ENCODE results near the gene RAPGEF6.

RAPGEF6 gene

GRCh38 chr5:131570757-131571156 lies 64.3 kb downstream of the RAPGEF6 start:
- ATAC-seq (ENCODE audit: low read depth) (no peak), DNase-seq (ENCODE audit: low spot score) (no peak)
- Histone ChIP-seq H3K36me3 (ENCODE audit: low read depth) (0 out of 2 replicates have a peak, but pooled peaks cover 3% of the 10 kb centered on the region), H3K9me3 (ENCODE audit: severe bottlenecking) (no peaks in the 10 kb centered on the region), H3K4me3 (ENCODE audit: severe bottlenecking) (no peak overlapping the region), H3K27ac (ENCODE audit: poor library complexity, severe bottlenecking) (no peak overlapping the region), H3K27me3 (ENCODE audit: insufficient read depth, poor library complexity, severe bottlenecking) (no peaks in the 10 kb centered on the region), H3K4me1 (ENCODE audit: insufficient read depth, poor library complexity, severe bottlenecking) (peaks cover 2% of the 10 kb centered on the region)
- no peak for TF ChIP-seq CTCF (IDR thresholded peaks at IDR 0.05; ENCODE audit: poor library complexity, severe bottlenecking)

GRCh38 chr5:131564229-131564652 lies 70.8 kb downstream of the RAPGEF6 start:
- ATAC-seq (ENCODE audit: low read depth) (no peak), DNase-seq (ENCODE audit: low spot score) (no peak)
- no peaks in the 10 kb centered on the region for H3K9me3 ChIP-seq (ENCODE audit: severe bottlenecking)
- no peak overlapping the region for H3K27ac ChIP-seq (ENCODE audit: poor library complexity, severe bottlenecking)
- no peaks in the 10 kb centered on the region for H3K27me3 ChIP-seq (ENCODE audit: insufficient read depth, poor library complexity, severe bottlenecking)
- peaks cover 21% of the 10 kb centered on the region for H3K36me3 ChIP-seq (ENCODE audit: low read depth)
- H3K4me1 ChIP-seq (ENCODE audit: insufficient read depth, poor library complexity, severe bottlenecking), result peaks cover 2% of the 10 kb centered on the region
- H3K4me3 ChIP-seq (ENCODE audit: severe bottlenecking), result no peak overlapping the region
- no peak for TF ChIP-seq CTCF (IDR thresholded peaks at IDR 0.05; ENCODE audit: poor library complexity, severe bottlenecking)

- TF ChIP-seq CTCF (IDR thresholded peaks at IDR 0.05; ENCODE audit: poor library complexity, severe bottlenecking), result no peak
- DNase-seq (ENCODE audit: low spot score) (no peak), ATAC-seq (ENCODE audit: low read depth) (peak; percentile 31; the same call in 1 of the 3 replicates)
- no peaks in the 10 kb centered on the region for H3K4me1 ChIP-seq (ENCODE audit: insufficient read depth, poor library complexity, severe bottlenecking)
- no peak overlapping the region for H3K27ac ChIP-seq (ENCODE audit: poor library complexity, severe bottlenecking)
- no peaks in the 10 kb centered on the region for H3K27me3 ChIP-seq (ENCODE audit: insufficient read depth, poor library complexity, severe bottlenecking)
- no peaks in the 10 kb centered on the region for H3K9me3 ChIP-seq (ENCODE audit: severe bottlenecking)
- H3K4me3 ChIP-seq (ENCODE audit: severe bottlenecking), result no peak overlapping the region
- H3K36me3 ChIP-seq (ENCODE audit: low read depth), result peaks cover 22% of the 10 kb centered on the region
Measured at GRCh38 chr5:131563434-131564228, 71.4 kb downstream of the RAPGEF6 start.

- ATAC-seq (ENCODE audit: low read depth), result no peak
- Histone ChIP-seq H3K27ac (ENCODE audit: poor library complexity, severe bottlenecking) (no peak overlapping the region), H3K4me3 (ENCODE audit: severe bottlenecking) (no peak overlapping the region), H3K27me3 (ENCODE audit: insufficient read depth, poor library complexity, severe bottlenecking) (no peaks in the 10 kb centered on the region), H3K36me3 (ENCODE audit: low read depth) (peaks cover 20% of the 10 kb centered on the region), H3K4me1 (ENCODE audit: insufficient read depth, poor library complexity, severe bottlenecking) (peaks cover 9% of the 10 kb centered on the region), H3K9me3 (ENCODE audit: severe bottlenecking) (no peaks in the 10 kb centered on the region)
- no peak for DNase-seq (ENCODE audit: low spot score)
- no peak for TF ChIP-seq CTCF (IDR thresholded peaks at IDR 0.05; ENCODE audit: poor library complexity, severe bottlenecking)
Measured at GRCh38 chr5:131550606-131551005, 84.4 kb downstream of the RAPGEF6 start.

- peaks cover 9% of the 10 kb centered on the region for H3K4me1 ChIP-seq (ENCODE audit: insufficient read depth, poor library complexity, severe bottlenecking)
- H3K27me3 ChIP-seq (ENCODE audit: insufficient read depth, poor library complexity, severe bottlenecking), result no peaks in the 10 kb centered on the region
- H3K9me3 ChIP-seq (ENCODE audit: severe bottlenecking), result no peaks in the 10 kb centered on the region
- no peak for TF ChIP-seq CTCF (IDR thresholded peaks at IDR 0.05; ENCODE audit: poor library complexity, severe bottlenecking)
- H3K27ac ChIP-seq (ENCODE audit: poor library complexity, severe bottlenecking), result no peak overlapping the region
- ATAC-seq (ENCODE audit: low read depth) (no peak), DNase-seq (ENCODE audit: low spot score) (no peak)
- no peak overlapping the region for H3K4me3 ChIP-seq (ENCODE audit: severe bottlenecking)
- peaks cover 15% of the 10 kb centered on the region for H3K36me3 ChIP-seq (ENCODE audit: low read depth)
Measured at GRCh38 chr5:131548176-131548575, 86.9 kb downstream of the RAPGEF6 start.

Data from RWPE2 (cell line).